Measurements from ENCODE around the gene GLP2R.

DNA sequence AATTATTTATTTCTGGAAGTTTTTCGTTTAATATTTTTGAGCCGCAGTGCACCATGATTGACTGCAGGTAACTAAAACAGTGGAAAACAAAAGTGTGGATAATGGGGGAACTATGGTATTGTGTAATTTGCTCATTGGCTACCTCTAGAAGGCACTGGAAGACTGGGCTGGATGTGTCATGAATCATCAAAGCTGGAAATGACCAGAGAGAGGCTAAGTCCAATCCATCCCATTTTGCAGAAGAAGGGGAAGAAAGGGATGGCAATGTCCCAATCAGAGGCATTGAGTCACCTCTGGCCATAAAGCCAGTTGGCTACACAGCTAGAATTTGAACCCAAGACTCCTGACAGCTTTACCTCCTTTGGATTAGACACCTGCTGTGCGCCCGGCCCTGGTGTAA lies 29.3 kb downstream of the GLP2R start:
- TF ChIP-seq GATA2 (IDR thresholded peaks at IDR 0.05; ENCODE audit: low read depth, low read length) (no peak), GATA3 (IDR thresholded peaks at IDR 0.05; ENCODE audit: low read depth, low read length) (no peak)
